HG03095 (cell line): ENCODE data around the gene ASB6.
"Not testable (repeated sequence)": the region's sequence is repeated elsewhere in the genome, so short reads cannot be mapped to it uniquely, and the experiment has no call there.

Experiments
- ATAC-seq: cut with Tn5 transposase; IDR thresholded peaks from one replicate; pipeline ENCODE4 v1.9.1; 2021; ENCODE audit warnings: moderate library complexity; ENCODE audit not compliant: unreplicated experiment

The ASB6 gene

DNA sequence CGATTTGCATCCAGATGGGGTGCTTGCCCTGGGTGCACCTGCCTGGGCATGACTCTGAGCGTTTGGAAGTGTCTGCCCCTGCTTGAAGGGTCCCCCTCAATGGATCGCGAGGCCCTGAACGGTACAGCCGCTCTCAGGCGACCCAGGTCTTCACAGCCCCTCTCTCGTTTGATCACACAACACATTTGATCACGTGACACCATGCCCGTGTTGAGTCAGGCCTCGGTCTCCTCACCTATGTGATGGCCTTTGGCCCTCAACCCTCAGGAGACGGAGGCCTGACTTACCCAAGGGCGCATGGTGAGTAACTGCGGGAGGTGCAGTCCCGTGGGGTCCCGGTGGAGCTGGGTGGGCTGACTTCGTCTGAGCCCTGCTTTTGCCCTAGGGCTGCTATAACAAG is 3.0 kb upstream of the ASB6 start:
- ATAC-seq: no peak

DNA sequence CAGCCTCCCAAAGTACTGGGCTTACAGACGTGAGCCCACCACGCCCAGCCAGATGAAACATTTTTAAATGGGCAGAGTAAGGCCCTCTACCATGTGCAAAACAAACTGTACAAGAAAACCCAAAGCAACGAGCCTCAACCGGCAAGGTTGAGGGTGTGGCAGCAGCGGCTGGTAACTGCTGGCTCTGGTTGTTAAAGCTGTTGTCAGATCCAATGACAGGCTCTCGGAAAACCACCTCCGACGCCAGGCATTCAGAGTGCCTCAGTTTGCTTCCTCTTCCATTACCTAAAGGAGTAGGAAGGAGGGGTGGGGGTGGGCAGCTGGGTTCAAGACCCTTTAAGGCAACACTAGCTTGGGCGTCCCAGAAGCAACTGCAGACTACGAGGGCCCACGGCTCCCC is 2.4 kb upstream of the ASB6 start:
- no peak for ATAC-seq

DNA sequence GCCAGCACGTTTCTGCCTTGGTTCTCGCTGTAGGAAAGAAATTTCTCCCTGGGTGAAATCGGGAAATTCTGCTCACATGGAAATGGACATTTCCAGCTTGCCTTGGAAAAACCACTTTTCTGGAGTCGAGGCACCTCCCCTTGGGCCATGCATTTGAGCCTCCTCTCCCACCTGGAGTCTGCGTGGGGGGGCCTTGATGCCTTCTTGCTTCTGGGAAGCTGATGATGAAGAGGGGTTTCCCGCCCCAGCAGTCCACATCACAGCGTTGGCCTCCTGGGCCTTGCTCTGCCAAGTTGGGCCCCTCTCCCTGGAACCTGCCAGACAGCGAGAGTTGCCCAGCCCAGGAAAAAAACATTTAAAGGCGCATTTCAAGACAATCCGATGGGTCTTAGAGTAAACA is 1.8 kb upstream of the ASB6 start:
- ATAC-seq: no peak

DNA sequence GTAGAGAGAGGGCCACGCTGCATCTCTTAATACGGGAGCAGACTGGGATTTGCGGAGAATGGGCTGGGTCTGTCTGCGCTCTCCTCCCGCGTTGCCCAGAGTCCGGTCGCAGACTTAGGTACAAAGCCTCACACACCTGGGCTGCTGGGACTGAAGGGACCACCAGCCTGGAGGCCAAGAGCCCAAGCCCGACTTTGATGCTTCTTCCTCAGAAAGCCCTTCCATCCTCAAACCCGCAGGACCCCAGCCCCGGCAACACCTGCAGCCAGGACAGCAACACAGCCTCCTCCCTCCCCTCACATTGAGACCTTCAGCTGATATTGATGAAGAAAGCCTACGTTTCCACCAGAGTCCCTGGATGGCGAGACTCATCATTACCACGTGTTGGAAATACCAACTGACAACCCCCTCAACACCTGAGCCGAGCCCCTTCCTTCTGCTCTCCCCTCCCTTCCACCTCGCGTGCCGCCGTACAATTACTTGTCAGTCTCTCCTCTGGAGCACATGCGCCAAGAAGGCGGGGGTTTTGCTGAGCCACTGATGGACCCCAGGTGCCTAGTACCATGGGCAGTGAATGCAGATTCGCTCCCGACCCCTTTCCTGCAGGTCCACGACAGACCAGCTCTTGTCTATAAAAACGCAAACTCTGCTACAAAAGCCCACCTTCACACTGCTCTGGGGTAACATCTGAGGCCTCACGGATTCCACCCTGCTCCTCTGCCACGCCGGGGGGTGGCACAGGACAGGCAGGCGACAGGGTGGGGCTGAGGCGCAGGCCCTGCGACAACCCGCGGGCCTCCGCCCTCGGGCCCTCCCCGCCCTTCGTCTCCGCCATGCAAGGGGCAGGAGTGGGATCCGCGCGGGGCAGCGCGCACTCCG is 841 bp downstream of the ASB6 start:
- ATAC-seq: no peak

GRCh38 chr9:129640086-129640870 is 1.7 kb downstream of the ASB6 start:
- ATAC-seq: no peak

DNA sequence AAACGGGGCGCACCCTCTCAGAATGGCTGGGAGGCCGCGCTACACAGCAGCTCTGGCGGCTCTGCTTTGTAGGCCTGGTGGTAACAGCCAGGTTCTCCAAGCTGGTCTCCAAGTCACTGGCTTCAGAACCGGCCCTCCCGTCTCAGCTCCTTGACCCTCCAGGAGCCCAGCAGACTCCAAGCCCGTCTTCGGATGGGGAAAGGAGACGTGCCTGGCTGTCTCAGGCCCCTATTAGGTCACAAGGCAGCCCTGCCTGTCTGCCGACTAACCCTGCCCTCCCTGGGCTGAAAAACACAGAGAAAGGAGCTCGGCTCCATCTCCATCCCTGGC is 2.2 kb downstream of the ASB6 start:
- ATAC-seq: no peak

DNA sequence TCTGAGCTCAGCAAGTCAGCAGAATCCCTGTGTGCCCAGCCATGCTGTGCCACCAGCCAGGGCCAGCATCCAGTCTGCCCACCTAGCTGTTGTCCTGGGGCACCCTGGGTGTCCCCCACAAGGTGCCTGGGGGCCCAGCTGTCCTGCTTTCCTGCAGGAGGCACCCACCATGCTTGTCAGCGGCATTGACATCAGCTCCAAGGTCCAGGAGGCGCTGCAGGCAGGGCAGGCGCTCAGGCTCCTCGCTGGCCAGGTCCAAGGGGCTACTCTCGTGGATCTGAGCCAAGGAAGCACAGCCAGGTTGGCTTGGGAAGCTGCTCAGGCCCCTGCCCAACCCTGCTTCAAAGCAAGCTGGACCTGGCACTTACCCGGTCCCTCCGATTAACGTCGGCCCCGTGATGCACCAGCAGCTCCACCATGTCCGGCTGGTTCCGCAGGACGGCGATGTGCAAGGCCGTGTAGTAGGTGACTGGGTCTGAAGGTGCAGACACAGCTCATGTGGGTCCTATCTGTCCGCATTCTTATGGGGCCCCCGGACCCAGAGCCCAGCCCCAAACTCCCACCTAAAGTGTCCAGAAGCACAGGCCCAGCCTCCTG is 2.8 kb downstream of the ASB6 start:
- ATAC-seq: no peak

GRCh38 chr9:129637673-129638439 is 4.1 kb downstream of the ASB6 start:
- no peak for ATAC-seq

GRCh38 chr9:129637102-129637501 is 4.8 kb downstream of the ASB6 start:
- no peak for ATAC-seq

DNA sequence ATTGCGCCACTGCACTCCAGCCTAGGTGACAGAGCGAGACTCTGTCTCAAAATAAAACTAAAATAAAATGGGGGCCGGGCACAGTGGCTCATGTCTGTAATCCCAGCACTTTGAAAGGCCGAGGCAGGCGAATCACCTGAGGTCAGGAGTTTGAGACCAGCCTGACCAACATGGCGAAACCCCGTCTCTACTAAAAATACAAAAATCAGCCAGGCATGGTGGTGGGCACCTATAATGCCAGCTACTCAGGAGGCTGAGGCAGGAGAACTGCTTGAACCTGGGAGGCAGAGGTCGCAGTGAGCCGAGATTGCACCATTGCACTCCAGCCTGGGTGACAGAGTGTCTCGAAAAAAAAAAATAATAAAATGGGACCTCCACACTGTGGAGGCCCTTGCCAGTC is 5.6 kb downstream of the ASB6 start:
- not testable (repeated sequence) for ATAC-seq

DNA sequence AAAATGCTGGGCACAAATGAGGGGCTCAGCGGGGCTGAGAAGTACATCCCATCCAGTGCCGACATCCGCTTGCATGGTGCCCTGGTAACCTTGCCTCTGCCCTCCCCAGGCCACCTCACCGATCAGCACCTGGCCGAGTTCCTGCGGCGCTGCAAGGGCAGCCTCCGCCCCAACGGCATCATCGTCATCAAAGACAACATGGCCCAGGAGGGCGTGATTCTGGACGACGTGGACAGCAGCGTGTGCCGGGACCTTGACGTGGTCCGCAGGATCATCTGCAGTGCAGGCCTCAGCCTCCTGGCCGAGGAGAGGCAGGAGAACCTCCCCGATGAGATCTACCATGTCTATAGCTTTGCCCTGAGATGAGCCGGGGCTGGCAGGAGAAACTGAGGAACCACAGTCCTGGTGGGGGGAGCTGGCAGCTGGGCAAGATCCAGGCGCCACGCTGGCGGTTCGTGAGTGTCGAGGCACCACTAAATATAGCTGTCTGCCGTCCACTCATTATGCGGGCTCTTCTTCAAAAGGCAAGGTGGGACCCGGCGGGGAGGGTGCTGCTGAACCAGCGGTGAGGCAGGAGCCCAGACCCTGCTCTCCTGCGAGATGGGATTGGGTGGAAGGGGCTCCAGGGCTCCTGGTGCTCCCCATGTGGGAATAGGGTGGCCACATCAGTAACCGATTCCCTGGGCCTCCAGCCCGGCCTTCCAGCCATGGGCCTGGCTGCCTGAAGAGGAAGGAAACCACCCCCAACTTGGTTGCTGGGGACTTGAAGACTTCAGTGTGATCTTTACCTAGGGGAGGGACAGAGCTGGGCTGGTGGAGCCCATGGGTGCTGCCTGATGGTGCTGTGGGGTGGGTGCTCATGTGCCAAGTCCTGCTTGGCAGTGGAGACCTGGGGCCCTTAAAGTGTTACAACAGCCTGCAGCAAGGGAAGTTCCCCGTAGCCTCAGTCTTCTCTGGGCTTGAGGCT is 6.6 kb downstream of the ASB6 start:
- ATAC-seq: no peak

- no peak for ATAC-seq
Observed at GRCh38 chr9:129633848-129634247, 8.1 kb downstream of the ASB6 start.

DNA sequence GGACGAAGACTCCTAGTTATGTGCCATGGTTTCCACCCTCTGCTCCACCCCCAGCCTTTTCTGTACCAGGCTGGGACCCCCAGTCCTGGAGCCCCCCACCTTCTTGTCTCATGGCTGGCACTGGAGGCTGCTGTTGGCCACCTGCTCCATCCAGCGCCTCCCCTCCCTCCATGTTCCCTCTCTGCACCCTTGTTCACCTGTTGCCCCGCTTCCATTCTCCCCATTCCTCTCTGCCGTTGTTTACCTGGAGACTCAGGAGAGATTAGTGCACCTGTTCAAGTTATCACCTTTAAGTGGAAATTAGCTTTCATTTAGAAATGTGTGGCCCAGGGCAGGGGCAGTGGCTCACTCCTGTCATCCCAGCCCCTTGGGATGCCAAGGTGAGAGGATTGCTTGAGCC is 8.7 kb downstream of the ASB6 start:
- no peak for ATAC-seq

GRCh38 chr9:129632460-129632859 is 9.5 kb downstream of the ASB6 start:
- ATAC-seq: no peak

- no peak for ATAC-seq
Observed at GRCh38 chr9:129631674-129632129, 10.2 kb downstream of the ASB6 start.

DNA sequence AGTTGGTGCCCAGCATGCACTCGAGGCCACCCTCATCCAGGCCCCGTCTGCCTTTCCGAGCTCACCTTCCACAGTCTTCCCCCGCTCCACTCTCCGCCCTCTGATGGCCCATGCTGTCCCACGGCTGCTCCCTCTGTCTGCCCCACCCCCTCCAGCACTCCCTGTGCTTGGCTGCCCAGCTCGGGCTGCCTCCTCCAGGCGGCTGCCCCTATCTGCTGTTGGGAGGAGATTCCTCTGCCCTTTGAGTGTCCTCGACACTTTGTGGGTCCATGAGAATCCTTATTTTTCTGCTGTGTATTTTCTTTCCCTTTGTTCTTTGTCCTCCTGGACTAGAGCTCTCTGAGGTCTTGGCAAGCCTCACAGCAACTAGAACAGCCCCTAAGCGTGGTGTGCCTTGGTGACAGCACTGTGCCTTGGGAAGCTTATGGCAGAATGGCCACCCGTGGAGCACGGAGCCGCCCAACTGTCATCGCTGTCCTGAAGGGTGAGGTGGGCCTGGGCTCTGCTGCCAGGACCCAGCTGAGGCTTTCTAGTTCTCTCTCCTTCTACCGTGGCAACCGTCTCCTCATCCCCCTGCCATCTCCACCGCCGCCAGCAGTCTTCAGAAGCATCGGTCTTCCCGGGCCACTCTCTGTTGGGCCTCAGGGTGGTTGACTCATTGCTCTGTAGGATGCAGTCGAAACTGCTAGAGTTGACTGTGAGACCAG is 10.8 kb downstream of the ASB6 start:
- no peak for ATAC-seq

DNA sequence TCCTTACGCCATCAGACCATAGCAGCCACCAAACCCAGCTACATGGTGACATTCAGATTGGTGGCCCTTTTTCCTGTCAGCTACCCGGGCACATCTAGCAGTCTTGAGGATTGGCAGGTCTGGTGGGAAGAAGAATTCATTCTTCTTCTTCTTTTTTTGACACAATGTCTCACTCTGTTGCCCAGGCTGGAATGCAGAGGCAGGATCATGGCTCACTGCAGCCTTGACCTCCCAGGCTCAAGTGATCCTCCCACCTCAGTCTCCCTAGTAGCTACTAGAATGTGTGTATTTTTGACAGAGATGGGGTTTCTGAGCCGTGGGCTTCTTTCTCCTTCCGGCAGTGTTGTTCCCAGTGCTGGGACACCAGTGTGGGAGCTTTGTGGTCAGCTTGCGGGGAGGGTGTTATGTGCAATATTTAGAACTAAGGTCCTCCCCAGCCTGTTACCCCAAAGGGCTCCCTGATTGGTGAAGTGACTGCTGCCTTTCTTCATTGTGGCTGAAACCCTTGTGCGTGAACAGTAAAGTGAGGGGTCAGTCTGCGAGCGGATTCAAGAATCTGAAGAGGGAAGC is 12.6 kb downstream of the ASB6 start:
- no peak for ATAC-seq

- ATAC-seq: no peak
Observed at GRCh38 chr9:129628709-129629108, 13.2 kb downstream of the ASB6 start.
